ENCODE measurements around the gene SLC16A3.
A peak's percentile ranks its signal among the peaks of the same experiment; 100 is the strongest.

The SLC16A3 gene

DNA sequence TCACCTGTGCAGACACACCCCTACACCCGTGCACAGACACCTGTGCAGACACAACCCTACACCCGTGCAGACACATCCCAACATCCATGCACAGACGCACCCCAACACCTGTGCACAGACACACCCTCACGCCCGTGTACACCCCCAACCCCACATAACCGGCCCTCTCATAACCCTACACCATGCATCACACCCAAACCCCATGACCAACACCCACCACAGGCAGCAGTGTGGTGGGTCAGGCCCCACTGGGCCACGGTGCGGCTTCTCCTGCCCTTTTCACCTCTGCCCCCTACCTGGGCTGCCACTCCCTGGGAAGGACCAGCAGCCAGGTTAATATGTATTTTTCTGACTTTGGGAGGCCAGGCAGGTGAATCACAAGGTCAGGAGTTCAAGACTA is 4.2 kb upstream of the SLC16A3 start:
- no peak for DNase-seq

- DNase-seq: no peak
These were observed 3.3 kb upstream of the SLC16A3 start for GRCh38 chr17:82225368-82226029.

DNA sequence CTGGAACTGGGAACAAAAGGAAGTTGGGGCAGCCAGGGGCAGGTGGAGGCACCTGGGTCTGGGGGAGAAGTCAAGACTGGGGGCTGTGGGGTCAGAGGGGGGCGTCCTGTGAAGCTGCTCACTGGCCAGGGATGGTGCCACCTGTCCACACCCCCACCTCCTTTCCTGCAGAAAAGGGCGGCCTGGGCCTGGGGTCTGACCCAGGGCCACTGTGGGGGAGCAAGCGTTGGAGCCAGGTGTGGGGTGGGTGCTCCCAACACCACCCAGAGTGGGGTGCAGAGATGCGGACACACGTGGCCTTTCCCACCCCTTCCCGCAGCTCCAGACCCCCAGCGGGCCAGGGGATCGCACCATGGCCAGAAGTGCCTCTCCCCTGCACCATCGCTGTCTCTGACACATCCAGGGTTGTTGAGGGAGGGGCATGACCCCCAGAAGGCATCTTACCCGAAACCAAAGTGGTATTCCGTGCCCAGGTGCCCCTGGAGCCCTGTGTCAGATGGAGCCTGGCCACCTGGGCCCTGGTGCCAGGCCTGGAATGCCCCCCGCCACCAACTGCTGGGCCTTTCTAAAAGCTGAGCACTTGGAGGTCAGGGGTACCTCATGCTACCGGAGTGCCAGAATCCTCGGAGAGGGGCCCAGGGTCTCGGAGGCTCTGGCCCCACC is 2.6 kb upstream of the SLC16A3 start:
- DNase-seq: no peak

GRCh38 chr17:82226809-82227628 is 1.8 kb upstream of the SLC16A3 start:
- DNase-seq: no peak

DNA sequence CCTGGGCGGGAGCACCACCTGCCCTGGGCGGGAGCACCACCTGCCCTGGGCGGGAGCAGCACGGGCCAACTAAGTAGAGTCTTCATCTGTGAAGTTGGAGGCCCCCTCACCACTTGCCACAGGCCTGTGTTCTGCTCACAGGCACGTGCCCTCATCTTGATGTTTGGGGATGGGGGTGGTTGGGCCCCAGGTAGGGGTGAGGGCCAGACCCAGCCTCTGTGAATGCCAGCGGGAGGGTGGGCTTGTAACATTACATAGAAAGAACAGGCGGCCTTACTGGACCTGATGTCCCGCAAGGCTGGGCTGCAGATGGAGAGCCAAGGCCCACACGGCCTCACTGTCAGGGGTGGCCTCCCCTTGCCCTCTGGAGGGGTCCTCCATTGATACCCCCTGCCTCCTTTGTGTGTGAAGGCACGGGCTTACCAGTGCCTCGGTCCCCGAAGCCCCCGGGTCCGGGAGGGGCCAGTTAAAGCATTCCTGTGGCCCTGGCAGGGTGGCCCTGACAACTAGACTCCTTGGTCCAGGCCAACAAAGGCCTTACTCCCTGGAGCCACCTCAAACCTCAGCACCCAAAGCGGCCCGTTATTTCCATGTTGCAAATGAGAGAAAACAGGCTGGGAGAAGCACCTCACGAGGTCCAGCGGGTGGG is 1.1 kb upstream of the SLC16A3 start:
- DNase-seq: no peak

GRCh38 chr17:82228278-82228841 is 482 bp upstream of the SLC16A3 start:
- peak; percentile 54 for DNase-seq

GRCh38 chr17:82229698-82230608 is 1.1 kb downstream of the SLC16A3 start:
- no peak for DNase-seq

GRCh38 chr17:82230609-82231311 is 1.9 kb downstream of the SLC16A3 start:
- peak; percentile 63 for DNase-seq

DNA sequence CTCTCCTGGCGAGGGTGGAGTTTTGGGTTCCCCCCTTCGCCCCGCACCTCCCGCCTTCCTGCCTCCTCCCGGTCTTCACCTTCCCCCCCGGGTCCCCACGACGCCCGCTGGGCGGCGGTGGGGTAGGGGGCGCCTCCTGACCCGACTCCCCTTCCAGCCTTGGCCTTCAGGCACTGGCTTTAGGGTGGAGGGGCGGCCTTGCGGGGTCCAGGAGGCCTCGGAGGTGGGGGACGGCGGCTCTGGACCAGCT is 2.4 kb downstream of the SLC16A3 start:
- no peak for DNase-seq

DNA sequence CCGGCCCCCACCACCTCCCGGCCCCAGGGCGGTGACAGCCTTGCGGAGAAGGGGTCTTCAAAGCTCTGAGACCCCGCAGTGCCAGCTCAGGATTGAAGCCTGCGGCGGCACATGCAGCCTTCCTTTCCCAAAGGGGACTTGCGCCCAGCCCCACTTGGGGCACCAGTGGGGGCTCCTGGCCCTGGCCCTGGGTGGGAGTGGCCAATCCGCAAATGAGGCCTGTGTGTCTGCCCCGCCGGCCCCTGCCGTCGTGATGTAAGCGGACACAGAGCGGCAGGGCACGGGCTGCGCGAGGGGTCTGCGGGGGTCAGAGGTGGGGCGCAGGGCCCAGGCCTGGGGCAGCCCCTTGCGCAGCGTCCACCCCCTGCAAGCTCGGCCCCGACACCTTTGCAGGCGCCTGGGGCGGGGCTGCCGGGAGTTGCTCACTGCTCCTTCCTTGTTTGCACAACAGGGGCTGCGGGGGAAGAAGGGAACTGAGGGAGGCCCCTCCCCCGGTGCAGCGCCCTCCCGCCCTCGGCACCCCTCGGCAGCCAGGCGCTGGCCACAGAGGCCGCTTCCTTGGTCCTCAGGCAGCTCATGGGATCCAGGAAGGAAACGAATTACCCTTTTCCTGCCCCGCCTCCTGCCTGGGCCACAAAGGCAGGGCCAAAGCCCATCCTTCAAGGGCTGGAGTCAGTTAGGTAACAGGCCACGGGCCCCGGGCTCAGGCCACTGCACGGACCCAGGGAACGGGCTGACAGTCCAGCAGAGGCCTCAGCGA is 2.9 kb downstream of the SLC16A3 start:
- DNase-seq: no peak

DNA sequence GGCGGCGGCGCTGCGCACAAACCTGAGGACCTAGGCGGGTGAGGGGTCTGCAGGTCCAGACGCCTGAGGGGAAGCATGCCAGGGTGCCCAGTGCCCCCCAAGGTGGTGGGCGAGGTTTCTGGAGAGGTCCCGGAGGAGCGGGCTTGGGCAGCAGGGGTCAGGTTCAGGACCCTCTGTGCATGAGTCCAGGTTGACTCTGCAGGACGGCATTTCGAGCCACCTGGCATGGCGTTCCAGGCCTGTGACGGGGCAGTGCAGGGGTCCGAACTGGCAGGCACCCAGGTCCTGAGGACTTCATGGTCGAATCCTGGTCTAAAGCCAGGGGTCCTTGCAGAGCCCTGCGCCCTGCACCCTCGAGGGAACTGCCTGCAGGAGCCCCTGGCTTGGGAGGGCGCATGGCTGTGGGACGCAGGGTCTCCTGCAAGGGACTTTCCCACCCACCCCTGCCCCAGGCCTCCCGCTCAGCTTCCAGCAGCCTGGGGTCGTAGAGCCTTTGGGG is 3.5 kb downstream of the SLC16A3 start:
- no peak for DNase-seq

- no peak for DNase-seq
These were observed 4.3 kb downstream of the SLC16A3 start for GRCh38 chr17:82232876-82233785.

DNA sequence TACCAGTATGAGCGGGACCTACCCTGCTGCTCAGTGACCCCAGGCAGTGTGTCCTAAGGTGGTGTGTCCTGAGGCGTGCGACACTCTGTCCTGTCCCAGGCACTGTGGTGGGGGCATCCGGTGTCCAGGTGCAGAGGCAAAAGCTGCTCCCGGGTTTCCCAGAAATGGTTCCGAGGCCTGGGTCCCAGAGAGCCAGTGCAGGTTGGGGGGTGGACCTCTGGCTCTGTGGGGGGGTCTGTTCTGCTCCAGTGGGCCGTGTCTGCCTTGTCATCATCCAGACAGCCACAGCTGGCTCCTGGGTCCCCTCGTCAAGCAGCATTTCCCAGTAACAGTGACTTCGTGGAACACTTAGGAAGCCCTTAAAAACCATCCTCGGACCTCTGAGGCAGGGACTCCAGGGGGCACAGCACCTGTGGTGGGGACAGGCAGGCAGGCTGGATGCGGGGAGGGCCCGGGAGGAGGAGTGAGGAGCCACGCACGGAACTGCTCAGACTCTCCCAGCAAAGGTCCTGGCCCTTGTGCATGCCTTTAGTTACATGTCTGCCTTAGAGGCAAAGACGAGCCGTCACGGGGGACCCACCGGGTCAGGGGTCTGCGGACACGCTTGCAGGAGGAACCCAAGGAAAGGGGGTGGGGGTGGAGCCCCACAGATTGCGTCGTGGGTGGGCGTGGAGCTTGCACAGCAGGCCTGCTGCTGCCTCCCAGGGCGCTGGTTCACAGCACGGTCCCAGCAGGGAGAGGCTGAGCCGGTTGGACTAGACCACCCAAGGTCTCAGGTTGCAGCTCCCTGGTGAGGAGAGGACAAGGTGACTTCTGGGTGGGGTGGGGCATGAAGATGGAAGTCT is 5.6 kb downstream of the SLC16A3 start:
- DNase-seq: no peak

DNA sequence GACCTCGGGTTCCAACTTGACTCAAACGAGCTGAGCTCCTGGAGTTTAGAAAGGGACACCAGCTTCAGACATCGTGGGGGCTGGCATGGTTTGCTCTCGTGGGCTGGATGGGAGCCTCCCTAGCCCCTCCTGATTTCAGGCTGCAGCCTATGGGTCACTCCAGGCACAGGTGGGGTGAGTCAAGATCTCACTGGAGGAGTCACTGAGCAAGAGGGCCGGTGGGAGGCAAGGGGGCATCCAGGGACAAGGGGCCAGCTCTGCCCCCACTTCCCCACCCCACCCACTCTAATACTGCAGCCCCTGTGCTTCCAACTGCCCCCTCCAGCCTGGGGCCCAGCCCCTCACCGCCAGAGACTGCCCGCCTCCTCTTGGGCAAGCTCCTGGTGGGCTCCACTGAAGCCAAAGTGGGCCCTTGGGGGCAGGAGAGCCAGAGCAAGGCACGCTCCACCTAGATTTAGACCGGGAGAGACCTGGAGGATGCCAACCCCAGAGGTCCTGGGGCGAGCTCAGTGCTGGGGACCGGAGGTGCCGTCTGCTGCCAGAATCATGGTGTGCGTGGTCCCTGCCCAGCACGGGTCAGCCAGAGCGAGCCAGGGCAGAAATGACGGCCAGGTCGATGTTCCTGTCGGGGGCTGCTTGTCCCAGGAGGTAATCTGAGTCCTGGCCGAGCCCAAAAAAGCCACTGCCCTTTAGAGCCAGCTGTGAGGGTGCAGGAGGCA is 6.4 kb downstream of the SLC16A3 start:
- DNase-seq: no peak

DNA sequence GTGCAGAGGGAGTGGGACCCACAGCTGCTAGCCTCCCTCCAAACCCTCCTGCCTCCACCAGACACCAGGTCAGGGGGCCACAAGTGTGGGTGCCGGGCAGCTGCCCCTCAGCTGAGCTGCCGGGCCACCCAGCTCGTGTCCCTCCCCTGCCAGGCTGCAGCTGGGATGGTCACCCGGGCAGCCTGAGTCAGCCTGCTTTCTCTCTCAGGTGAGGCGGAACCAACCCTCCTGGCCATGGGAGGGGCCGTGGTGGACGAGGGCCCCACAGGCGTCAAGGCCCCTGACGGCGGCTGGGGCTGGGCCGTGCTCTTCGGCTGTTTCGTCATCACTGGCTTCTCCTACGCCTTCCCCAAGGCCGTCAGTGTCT is 6.9 kb downstream of the SLC16A3 start:
- DNase-seq: no peak

- peak; percentile 68 for DNase-seq
These were observed 7.5 kb downstream of the SLC16A3 start for GRCh38 chr17:82236142-82236971.

All from stimulated activated CD4-positive, alpha-beta T cell treated with anti-CD3 and anti-CD28 coated beads, Interleukin-1b, Interleukin-23, amount 100 ng/mL, for 48 hours (primary cell).